ENCODE results near the gene SIGLEC1. TPM values are rescaled to one million over a fixed set of nuclear protein-coding genes. Genes with fewer than 3 reads are reported as not detected.

Gene SIGLEC1
- total and polyA plus RNA-seq, 2 donors (not counting 3 experiments of a cell fraction or from before 2014, with no cell fraction given): not detected

DNA sequence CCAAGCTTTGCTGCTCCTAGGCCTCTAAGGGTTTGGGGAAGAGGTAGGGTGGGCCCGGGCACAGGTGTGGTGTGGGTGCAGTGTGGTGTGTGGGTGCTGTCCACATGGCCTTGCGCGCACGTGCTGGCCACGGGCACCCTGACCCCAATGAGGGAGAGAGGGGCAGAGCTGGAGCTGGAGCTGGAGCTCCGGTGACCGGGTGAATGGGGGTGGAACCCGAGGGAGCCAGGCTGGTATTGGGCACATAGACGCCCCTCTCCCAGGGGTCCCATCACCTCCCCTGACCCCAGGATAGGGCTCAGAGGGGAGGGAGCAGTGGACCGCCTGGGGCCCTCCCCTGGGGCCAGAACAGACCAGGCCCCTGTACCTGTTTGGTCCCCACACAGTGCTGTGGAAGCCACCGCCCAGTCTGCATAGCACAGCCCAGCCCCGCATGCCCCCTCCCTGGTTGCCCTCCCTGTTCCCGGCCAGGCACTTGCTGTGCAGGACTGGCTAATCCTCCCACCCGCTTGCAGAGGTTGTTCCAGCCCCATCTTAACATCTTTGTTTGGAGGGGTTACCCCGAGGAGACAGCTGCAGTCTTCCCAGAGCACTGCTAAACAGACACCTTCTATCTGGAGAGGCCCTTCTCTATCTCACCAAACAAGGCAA, 31.6 kb downstream of the SIGLEC1 start:
- DNase-seq (ENCODE audit: low read depth, low spot score) (no peak), FAIRE-seq (no peak)
- H2AFZ ChIP-seq (ENCODE audit: low read depth, low read length): no peak overlapping the region
- no peaks in the 10 kb centered on the region for H4K20me1 ChIP-seq (replicated peaks; ENCODE audit: control insufficient read depth, extremely low read depth, insufficient read depth, low read length)
- H3K9ac ChIP-seq (replicated peaks; ENCODE audit: extremely low read depth, insufficient read depth, low read length): no peak overlapping the region
- H3K9me1 ChIP-seq (replicated peaks; ENCODE audit: control insufficient read depth, extremely low read depth, insufficient read depth, low read length): no peaks in the 10 kb centered on the region
- H3K9me3 ChIP-seq (replicated peaks; ENCODE audit: control insufficient read depth, insufficient read depth, low read length): no peaks in the 10 kb centered on the region
- H3K79me2 ChIP-seq (ENCODE audit: control insufficient read depth, insufficient read depth, low read length): no peaks in the 10 kb centered on the region
- ChIA-PET POLR2A (no interaction called here), CTCF (interaction anchor here (0.7 to 7.1 kb wide), 5 partner anchors 16 to 100 kb away, joined by 3 to 346 read pairs (median 5); partner anchors contain the start of genes SIGLEC1 and SPEF1)
- no peak overlapping the region for H3K4me3 ChIP-seq (replicated peaks in 1 of 3; ENCODE audit: insufficient read depth in 1 of 3, low read depth in 1 of 3, low read length in 3 of 3)
- BruUV-seq (replicated peaks): no TSS peak
- no peaks in the 10 kb centered on the region for H3K4me1 ChIP-seq (ENCODE audit: control insufficient read depth, extremely low read depth, insufficient read depth, low read length)
- intact Hi-C loops (cut with micrococcal nuclease) (loop anchor here (1.0 kb wide), 1 partner anchor 21 kb away; no protein-coding TSS in a partner anchor), dilution Hi-C loops (cut with MboI; ENCODE audit: extremely low pct_ligation_motif_present, low sequenced_read_pairs) (no loop called here)
- no peak overlapping the region for H3K27ac ChIP-seq (ENCODE audit: insufficient read depth, low read depth, low read length)
- no peak for TF ChIP-seq POLR2A (IDR thresholded peaks at IDR 0.05; ENCODE audit: low read depth, low read length)
- no peak for TF ChIP-seq POLR2AphosphoS5 (IDR thresholded peaks at IDR 0.05; ENCODE audit: insufficient read depth, low read depth, low read length)
- no peak for TF ChIP-seq MYC (IDR thresholded peaks at IDR 0.05; ENCODE audit: low read depth, low read length)
- TF ChIP-seq EZH2 (IDR thresholded peaks at IDR 0.05; ENCODE audit: borderline replicate concordance, low read depth, low read length, severe bottlenecking): no peak
- TF ChIP-seq, protein P1, sequence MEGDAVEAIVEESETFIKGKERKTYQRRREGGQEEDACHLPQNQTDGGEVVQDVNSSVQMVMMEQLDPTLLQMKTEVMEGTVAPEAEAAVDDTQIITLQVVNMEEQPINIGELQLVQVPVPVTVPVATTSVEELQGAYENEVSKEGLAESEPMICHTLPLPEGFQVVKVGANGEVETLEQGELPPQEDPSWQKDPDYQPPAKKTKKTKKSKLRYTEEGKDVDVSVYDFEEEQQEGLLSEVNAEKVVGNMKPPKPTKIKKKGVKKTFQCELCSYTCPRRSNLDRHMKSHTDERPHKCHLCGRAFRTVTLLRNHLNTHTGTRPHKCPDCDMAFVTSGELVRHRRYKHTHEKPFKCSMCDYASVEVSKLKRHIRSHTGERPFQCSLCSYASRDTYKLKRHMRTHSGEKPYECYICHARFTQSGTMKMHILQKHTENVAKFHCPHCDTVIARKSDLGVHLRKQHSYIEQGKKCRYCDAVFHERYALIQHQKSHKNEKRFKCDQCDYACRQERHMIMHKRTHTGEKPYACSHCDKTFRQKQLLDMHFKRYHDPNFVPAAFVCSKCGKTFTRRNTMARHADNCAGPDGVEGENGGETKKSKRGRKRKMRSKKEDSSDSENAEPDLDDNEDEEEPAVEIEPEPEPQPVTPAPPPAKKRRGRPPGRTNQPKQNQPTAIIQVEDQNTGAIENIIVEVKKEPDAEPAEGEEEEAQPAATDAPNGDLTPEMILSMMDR (IDR thresholded peaks at IDR 0.05; ENCODE audit: extremely low read depth in 1 of 2, insufficient read depth in 1 of 2, low read depth in 1 of 2, low read length in 2 of 2): no peak
- no peak for TF ChIP-seq JUN (IDR thresholded peaks at IDR 0.05; ENCODE audit: borderline replicate concordance, insufficient read depth, insufficient read length, low read depth)
- TF ChIP-seq, protein P2, sequence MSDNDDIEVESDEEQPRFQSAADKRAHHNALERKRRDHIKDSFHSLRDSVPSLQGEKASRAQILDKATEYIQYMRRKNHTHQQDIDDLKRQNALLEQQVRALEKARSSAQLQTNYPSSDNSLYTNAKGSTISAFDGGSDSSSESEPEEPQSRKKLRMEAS (IDR thresholded peaks at IDR 0.05; ENCODE audit: insufficient read depth, insufficient read length): no peak
- no peak for TF ChIP-seq GATA2 (IDR thresholded peaks at IDR 0.05; ENCODE audit: insufficient read depth, insufficient read length, low read depth, low read length)
- no peak for TF ChIP-seq FOS (IDR thresholded peaks at IDR 0.05; ENCODE audit: borderline replicate concordance, insufficient read depth, low read length)
- H3K36me3 ChIP-seq (ENCODE audit: control insufficient read depth in 2 of 2, extremely low read depth in 1 of 2, insufficient read depth in 2 of 2, low read length in 2 of 2): no peaks in the 10 kb centered on the region
- H3K4me2 ChIP-seq (ENCODE audit: insufficient read depth, low read length): no peak overlapping the region
- peaks cover 25 to 32% of the 10 kb centered on the region in 2 experiments for H3K27me3 ChIP-seq (ENCODE audit: control insufficient read depth in 2 of 2, insufficient read depth in 2 of 2, low read length in 2 of 2)
